Endothelial cell of hepatic sinusoid (primary cell): ENCODE measurements around the gene ENSA.
"Not testable (repeated sequence)": the region's sequence is repeated elsewhere in the genome, so short reads cannot be mapped to it uniquely, and the experiment has no call there.

Source experiments
- in situ Hi-C: cut with HindIII; loops from 2 replicates; pipeline ENCODE4 v1.10.0; 2017; ENCODE audit warnings: low sequenced_read_pairs

The ENSA gene

GRCh38 chr1:150629115-150629928 is at the start of gene ENSA:
Gene ENSA (minus strand): TSS chr1:150629612. CDS start chr1:150629470, 142 bp downstream.
- in situ Hi-C loops = loop anchor here (5.0 kb wide), 1 partner anchor 52 kb away; the partner anchor contains the start of gene MCL1

- in situ Hi-C loops = no loop called here
Observed at GRCh38 chr1:150678988-150679387, 49.6 kb upstream of the ENSA start.

DNA sequence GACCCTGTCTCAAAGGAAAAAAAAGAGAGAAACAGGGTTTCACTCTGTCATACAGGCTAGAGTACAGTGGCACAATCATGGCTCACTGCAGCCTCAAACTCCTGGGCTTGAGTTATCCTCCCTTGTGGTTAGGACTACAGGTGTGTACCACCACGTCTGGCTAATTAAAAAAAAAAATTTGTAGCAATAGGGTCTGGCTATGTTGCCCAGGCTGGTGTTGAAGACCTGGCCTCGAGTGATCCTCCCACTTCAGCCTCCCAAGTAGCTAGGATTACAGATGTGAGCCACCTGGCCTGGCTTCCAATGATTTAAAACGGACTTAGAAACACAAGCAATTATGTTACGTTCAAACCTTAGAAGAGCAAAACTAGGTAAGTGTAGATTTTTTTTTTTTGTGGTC is 45.5 kb upstream of the ENSA start:
- in situ Hi-C loops = no loop called here

GRCh38 chr1:150663321-150663720 is 33.9 kb upstream of the ENSA start:
- in situ Hi-C loops = no loop called here

GRCh38 chr1:150662811-150663210 is 33.4 kb upstream of the ENSA start:
- in situ Hi-C loops = no loop called here

- in situ Hi-C loops = no loop called here
Observed at GRCh38 chr1:150661156-150661555, 31.7 kb upstream of the ENSA start.

DNA sequence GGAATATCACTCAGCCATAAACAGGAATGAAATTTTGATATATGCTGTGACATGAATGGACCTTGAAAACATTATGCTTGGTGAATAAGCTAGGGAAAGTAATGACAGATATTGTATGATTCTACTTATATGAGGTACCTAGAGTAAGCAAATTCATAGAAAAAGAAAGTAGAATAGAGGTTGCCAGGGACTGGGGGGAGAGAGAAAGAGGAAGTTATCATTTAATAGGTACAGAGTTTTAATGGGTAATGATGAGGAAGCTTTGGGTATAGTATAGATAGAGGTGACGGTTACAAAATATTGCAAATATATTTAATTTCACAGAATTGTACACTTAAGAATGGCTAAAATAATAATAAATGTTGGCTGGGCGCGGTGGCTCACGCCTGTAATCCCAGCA is 31.2 kb upstream of the ENSA start:
- in situ Hi-C loops = no loop called here

GRCh38 chr1:150657064-150657463 is 27.7 kb upstream of the ENSA start:
- in situ Hi-C loops = not testable (repeated sequence)

DNA sequence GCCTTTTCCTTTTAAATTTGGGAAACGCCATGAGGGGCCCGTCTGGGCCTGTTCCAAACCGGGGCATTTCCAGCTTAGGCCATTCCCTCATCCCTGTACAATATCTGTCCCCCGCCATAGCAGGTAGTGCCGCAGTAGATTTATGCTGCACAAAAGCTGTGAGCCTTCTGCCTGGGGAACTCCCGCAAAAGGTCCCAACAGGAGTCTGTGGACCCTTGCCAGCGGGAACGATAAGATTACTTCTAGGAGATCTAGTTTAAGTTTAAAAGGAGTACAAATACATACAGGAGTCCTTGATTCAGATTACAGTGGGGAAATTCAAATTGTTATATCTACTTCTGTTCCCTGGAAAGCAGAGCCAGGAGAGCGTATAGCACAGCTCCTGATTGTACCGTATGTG is 25.2 kb upstream of the ENSA start:
- in situ Hi-C loops = not testable (repeated sequence)

- in situ Hi-C loops = no loop called here
Observed at GRCh38 chr1:150650193-150650592, 20.8 kb upstream of the ENSA start.

GRCh38 chr1:150649441-150650075 is 20.1 kb upstream of the ENSA start:
- in situ Hi-C loops = no loop called here

DNA sequence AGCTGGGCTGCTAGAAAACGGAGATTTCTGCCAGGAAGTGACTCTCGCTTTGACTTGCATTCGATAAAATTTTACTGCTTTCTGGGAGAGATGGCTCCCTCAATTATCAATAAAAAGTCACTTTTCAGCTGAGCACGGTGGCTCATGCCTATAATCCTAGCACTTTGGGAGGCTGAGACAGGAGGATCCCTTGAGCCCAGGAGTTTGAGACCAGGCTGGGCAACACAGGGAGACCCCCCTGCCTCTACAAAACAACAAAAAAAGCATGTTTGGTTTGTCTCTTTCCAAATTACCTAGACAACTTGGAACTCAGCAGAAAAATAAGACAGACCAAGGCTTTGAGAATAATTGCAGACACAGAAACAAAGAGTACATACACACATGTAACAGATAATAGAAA is 12.9 kb upstream of the ENSA start:
- in situ Hi-C loops = no loop called here

GRCh38 chr1:150641126-150641815 is 11.9 kb upstream of the ENSA start:
- in situ Hi-C loops = not testable (repeated sequence)

DNA sequence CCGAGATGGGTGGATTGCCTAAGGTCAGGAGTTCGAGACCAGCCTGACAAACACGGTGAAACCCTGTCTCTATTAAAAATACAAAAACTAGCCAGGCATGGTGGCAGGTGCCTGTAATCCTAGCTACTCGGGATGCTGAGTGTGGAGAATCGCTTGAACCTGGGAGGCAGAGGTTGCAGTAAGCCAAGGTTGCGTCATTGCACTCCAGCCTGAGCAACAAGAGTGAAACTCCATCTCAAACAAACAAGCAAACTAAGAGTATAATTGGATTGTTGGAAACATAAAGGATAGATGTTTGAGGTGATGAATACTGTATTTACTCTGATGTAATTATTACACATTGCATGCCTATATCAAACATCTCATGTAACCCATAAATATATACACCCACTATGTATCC is 9.0 kb upstream of the ENSA start:
- in situ Hi-C loops = not testable (repeated sequence)

DNA sequence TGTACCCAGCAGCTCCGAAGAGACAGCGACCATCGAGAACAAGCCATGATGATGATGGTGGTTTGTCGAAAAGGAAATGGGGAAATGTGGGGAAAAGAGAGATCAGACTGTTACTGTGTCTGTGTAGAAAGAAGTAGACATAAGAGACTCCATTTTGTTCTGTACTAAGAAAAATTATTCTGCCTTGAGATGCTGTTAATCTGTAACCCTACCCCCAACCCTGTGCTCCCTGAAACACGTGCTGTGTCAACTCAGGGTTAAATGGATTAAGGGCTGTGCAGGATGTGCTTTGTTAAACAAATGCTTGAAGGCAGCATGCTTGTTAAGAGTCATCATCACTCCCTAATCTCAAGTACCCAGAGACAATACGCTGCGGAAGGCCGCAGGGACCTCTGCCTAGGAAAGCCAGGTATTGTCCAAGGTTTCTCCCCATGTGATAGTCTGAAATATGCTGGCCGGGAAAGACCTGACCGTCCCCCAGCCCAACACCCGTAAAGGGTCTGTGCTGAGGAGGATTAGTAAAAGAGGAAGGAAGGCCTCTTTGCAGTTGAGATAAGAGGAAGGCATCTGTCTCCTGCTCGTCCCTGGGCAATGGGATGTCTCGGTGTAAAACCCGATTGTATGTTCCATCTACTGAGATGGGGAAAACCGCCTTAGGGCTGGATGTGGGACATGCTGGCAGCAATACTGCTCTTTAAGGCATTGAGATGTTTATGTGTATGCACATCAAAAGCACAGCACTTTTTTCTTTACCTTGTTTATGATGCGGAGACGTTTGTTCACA is 5.6 kb upstream of the ENSA start:
- in situ Hi-C loops = not testable (repeated sequence)

DNA sequence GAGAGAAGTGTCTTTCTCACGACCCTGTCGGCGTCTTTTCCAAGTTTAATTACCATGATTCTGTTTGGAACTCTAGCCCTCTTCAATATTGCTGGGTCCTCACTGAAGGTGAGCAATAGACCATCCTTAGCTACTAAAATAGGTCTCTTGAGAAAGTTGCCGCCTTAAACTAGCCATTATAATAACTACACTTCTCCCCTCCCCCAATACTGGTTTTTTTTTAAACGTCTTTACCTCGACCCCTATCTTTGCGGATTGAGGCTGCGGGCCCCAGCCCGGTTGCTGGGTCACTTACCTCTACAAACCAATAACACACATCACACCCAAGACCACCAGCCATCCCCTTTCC is 672 bp downstream of the ENSA start:
- in situ Hi-C loops = loop anchor here (5.0 kb wide), 1 partner anchor 51 kb away; the partner anchor contains the start of gene MCL1

DNA sequence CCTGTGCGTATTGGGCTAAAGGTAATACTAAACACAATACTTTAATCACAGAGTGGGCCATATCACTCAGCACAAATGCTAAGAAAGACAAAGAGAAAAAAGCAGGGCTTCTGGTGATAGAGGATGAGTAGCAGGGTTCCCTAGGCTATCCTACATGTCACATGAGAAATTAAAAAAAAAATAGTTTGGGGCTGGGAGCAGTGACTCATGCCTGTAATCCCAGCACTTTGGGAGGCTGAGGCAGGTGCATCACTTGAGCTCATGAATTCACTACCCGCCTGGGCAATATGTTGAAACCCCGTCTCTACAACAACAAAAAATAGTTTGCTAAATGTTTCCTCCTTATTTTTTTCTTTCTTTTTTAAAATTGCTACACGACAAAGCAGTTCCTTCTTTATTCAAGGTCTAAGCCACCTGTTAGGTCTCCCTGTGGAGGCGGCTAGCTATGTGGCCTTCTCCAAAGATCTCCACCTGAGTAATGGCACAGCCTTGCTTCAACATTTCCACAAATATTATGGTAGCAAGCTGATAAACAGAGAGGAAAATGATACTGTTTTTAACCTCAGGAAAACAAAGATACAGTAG is 1.5 kb downstream of the ENSA start:
- in situ Hi-C loops = loop anchor here (5.0 kb wide), 1 partner anchor 51 kb away; the partner anchor contains the start of gene MCL1

GRCh38 chr1:150626150-150626549 is 3.3 kb downstream of the ENSA start:
- in situ Hi-C loops = loop anchor here (5.0 kb wide), 1 partner anchor 49 kb away; the partner anchor contains the start of gene MCL1

DNA sequence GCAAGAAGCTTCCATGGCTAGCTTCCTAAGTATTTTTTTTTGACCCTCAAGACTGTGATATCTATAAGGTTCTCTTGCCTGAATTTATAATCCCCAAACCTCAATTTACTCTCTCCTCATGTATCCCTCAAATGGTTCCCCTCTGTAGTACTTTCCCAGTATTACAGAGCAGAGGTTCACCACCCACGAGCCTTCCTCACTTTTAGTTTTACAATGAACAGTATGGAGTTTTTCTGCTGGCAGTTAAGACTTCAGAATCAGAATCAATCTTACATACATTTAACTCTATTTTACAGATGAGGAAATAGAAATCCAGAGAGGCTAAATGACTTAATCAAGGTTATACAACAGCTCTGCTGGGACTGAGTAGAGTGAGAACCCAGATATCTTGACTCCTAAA is 4.9 kb downstream of the ENSA start:
- in situ Hi-C loops = not testable (repeated sequence)

DNA sequence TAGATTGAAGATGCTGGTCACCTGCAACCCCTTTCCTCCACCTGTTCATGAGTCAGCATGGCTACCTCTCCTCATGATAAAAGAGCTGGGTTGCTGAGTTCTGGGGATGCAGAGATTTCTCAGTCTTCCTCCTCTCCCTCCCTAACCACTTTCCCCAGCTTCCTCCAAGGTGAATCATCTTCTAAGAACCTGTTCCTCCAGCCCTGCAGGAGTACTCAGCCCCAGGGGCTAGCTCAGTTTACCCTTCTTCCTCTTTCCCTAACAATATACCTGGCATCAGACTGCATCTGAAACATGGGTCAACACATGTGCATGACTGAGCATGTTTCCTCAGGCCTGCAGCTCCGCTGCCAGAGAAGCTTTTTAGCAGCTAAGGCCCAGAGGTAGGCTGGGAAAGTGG is 5.3 kb downstream of the ENSA start:
- in situ Hi-C loops = not testable (repeated sequence)
